ENCODE measurements around the gene KRTAP10-4.

DNA sequence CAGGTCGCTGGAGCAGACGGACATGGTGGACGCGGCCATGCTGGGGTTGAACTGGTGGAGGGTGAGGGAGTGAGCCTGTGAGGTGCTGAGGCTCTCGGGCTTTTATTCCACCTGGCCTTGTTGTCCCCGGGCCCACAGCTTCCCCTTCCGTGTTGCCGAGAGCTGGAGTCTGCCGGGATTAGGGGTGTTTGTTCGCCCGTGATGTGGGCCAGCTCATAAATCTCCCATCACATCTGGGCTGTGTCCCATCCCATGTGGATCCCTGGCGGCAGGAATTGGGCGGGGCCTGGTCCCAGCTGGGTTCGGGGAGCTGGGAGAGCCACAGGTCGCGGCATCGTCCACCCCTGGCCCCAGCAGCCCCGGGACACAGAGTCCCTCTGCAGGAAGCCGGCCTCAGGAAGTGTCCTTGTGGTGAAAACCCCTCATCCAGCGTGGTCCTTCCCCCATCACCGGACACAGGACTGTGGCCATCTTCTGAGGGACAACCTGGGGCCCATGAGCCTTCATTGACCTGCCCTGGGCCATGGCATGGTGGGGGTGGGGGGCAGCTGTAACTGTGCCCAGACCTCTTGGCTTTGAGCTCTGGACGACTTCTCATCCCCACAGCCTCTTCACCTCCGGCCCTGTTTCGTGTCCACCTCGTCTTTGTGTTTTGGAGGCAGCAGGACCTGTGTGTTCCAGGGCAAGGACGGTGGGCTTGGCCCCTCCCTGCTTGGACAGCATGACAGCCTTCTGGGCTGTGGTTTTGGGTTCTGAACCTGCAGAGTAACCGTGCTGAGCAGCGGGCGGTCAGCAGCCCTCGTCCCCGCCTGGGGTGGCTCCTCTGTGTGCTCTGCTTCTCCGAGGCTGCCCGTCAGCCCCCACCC is 19.1 kb downstream of the KRTAP10-4 start, which contains the start of gene KRTAP10-6:
- TF ChIP-seq EZH2 (IDR thresholded peaks at IDR 0.05; ENCODE audit: borderline replicate concordance, low read depth, low read length, severe bottlenecking), result no peak
- TF ChIP-seq, protein P1, sequence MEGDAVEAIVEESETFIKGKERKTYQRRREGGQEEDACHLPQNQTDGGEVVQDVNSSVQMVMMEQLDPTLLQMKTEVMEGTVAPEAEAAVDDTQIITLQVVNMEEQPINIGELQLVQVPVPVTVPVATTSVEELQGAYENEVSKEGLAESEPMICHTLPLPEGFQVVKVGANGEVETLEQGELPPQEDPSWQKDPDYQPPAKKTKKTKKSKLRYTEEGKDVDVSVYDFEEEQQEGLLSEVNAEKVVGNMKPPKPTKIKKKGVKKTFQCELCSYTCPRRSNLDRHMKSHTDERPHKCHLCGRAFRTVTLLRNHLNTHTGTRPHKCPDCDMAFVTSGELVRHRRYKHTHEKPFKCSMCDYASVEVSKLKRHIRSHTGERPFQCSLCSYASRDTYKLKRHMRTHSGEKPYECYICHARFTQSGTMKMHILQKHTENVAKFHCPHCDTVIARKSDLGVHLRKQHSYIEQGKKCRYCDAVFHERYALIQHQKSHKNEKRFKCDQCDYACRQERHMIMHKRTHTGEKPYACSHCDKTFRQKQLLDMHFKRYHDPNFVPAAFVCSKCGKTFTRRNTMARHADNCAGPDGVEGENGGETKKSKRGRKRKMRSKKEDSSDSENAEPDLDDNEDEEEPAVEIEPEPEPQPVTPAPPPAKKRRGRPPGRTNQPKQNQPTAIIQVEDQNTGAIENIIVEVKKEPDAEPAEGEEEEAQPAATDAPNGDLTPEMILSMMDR (IDR thresholded peaks at IDR 0.05; ENCODE audit: borderline replicate concordance, extremely low read depth, low read length, poor library complexity, severe bottlenecking), result no peak

Data from DND-41 (cell line).